ENCODE data around the gene AIMP1.

Gene AIMP1

DNA sequence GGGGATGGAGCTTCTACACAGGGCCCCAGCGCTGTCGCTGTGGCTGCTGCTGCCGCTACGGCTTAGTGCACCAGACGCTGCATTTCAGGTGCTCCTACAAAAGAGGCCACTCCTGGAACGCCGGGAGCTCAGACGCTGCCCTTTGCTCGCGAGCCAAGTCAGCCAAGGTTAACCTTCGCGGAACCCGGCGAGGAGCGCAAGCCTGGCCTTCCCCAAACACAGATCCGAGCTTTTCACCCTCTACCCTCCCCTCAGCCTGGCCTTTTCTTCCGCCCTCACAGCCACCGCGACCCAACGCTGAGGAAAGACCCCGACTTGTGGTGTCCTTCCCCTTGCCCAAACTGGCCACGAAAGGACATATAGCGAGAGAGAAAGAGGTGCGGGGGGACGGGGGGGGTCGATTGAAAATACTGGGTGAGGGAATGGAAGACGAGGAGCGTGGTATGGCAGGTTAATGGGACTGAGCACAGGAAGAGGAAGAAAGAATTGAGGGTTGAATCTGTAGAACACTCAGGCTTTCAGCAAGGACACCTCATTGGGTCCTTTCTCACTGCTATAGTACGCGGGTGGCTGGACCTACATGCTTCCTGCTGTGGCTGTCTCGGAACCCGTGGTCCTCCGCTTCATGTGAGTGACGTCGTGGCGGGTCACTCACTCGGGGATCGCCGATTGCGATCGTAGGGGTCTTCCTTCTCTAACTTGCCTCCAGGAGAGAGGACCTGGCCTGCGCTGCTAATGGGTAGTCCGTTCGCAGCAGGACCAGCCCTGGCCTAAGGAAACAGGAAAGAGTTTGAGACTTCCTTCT, at the start of gene AIMP1, which contains the start of gene TBCK:
Gene AIMP1, plus strand, starts transcription at position 583 of the 805 bp plus-strand sequence. CDS start 8,460 bp downstream, outside the sequence.
Gene TBCK, minus strand, starts transcription at position 242 of the 805 bp plus-strand sequence. CDS start 7,249 bp downstream, outside the sequence.
- DNase-seq = peak; percentile 91

DNA sequence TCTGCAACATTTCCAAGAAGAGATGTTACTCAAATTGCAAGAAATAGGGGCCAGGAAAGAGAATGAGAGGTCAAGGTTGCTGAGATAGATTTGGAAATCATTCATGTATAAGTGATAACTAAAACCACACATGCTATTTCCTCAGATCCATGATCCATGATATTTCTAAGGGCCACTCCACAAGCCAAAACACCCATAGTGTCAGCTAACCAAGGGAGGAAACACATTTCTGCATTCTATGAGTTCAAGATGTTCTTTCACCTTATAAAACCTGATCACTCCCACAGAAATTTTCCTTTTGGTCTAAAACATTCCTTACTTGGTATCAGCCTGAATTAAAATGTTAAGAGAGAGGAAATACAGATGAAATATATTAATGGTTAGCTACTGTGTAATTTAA, 47.6 kb upstream of the AIMP1 start:
- DNase-seq = no peak

DNA sequence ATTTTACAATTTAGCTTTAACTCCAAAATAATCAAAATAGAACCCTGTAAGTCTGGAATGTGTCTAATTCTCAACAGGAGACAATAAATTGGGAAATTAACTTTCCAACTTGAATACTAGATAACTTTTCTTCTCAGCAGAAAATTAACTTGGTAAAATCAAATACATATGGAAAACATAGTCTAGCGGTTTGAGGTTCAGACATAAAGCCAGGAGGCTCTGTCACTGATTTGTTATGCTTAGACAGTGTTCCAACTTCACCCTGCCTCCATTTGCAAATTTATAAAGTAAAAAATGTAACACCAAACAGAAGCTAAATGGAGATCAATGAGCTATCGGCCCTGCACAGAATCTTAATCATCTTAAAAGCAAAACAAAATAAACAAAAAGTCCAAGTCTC, 46.6 kb upstream of the AIMP1 start:
- DNase-seq = no peak

DNA sequence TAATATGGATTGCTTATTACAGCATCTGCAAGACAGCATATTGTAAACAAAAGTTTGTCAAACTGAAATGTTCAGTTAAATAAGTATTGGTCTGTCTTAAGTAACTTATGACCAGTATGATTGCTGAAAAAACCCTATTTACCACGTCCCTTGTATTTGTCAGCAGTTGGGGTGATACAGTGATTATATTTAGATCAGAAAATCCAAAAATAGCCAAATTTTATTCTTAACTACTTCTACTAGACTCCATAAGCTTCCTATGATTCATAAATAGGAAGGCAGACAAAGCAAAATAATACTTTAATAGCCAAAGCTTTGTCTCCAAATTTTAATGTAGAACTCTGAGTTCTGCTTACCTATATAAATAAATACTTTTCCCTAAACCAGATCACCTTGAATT, 45.6 kb upstream of the AIMP1 start:
- no peak for DNase-seq

DNA sequence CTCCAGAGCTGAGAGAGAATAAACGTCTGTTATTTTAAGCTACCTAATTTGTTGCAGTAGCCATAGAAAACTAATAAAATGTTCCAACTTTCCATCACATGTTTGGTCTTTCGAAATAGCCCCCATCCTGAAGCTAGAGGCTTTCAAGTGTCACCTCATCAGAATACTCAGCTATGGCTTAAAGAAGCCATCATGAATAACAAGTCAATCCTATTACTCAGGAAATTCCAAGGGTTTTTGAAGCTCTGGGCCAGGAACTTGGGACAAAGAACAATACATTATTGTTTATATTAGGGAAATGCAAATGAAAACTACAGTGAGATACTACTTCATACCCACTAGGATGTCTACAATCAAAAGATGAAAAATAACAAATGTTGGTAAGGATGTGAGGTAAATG, 42.5 kb upstream of the AIMP1 start:
- DNase-seq = no peak

DNA sequence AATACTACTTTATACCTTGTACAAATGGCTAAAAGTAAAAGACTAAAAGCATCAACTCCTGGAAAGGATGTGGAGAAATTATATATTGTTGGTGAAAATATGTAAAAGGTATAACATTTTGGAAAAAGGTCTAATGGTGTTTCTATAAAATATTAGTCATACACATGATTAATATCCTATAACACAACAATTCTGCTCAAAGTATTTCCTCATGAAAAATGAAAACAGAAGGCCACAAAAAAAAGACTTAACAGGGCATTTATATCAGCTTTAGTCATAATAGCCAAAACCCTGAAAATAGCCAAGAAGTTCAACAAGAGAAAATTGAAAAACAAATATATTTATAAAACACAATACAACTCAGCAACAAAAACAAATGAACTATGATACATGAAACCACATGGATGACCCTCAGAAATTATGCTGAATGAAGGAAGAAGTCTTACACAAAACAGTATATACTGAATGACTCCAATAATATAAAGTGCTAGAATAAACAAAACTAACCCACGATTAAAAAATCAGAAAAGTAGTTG, 39.1 kb upstream of the AIMP1 start:
- no peak for DNase-seq

DNA sequence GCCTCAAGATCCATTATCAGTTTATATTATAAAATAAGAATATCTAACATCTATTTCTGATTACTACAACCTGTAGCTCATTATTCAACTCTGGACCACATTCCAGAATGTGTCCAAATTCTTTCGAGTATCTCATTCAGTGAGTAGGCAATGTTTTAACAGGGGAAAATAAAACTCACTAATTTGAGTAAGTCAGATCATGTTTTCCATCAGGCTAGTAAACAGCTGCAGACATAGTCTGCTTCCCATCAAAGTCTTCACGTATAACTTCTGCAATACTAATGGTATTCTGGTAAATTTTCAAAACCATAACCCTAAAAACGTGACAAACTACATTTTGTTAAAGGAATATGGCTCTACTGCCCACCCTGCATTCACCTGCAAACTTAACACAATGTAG, 32.1 kb upstream of the AIMP1 start:
- no peak for DNase-seq

DNA sequence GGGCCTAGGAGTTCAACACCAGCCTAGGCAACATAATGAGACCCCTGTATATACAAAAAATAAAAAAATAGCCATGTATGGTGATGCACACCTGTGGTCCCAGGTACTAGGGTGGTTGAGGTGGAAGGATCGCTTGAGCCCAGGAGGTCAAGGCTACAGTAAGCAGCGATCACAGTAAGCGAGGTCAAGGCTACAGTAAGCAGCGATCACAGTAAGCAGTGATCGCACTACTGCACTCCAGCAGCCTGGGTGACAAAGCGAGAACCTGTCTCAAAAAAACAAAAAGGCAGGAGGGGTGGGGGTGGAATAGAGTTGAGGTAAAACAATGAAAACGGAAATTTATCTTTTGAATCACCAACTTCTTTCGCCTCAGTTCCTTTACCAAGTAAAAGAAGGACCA, 29.7 kb upstream of the AIMP1 start:
- DNase-seq = no peak

DNA sequence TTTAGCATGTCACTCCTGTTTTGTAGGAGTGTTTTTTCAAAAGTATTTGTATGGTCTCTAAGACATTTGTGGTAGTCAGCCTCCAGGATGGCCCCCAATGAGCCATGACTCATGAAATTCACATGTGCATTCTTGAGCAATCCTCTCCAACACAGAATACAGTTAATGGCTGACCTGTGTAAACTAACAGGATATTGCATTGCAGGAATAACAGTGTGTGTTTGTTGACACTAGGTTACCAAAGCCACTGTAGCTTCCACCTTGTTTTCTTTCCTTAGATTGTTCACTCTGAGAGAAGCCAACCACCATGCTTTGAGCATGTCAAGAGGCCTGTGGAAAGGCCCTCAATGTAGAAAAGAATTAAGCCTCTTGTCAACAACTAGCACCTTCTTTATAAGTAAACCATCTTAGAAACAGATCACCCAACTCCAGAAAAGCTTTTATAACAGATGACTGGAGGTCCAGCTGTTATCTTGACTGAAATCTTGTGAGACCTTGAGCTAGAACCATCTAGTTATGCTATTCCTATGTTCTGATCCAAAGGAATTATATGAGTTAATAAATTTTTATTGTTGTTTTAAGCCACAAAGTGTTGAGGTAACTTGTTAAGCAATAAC, 28.9 kb upstream of the AIMP1 start:
- no peak for DNase-seq

DNA sequence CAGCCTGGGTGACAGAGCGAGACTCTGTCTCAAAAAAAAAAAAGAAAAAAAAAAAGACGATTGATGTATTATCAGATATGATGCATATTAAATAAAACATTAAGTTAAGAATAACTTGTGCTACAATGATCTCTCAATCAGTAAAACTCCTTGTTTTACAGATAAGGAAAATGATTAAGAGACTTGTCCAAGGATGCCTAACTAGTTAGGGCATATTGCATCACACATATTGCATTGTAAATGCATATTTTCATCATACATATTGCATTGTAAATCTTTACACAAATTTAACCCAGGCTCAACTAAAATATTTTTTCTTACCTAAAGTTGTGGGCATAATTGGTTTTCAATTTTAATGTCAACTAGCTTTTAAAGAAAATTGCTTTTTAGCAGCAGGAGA, 26.6 kb upstream of the AIMP1 start:
- DNase-seq = no peak

DNA sequence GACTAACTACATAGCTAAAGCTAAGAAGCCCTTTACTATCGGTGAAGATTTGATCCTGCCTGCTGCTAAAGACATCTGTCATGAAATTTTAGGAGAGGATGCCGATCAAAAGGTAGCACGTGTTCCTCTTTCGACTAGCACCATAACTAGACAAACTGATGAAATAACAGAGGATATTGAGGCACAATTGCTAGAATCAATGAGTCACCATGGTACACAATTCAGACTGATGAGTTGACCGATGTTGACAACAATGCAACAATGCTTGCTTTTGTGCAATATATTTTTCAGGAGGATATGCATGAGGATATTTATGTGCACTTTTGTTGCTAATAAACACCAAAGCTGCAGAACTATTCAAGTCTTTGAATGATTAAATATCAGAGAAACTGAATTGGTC, 24.7 kb upstream of the AIMP1 start:
- no peak for DNase-seq

DNA sequence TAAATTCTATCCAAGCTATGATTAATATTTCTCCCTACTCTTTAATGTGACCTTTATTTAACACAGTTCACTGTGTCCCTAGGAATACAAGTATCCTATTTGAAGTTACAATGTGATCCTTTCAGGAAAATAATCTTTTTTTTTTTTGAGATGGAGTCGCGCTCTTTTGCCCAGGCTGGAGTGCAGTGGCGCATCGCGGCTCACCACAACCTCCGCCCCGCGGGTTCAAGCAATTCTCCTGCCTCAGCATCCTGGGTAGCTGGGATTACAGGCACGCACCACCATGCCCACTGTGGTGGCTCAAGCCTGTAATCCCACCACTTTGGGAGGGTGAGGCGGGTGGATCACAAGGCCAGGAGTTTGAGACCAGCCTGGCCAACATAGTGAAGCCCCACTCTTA, 22.3 kb upstream of the AIMP1 start:
- no peak for DNase-seq

DNA sequence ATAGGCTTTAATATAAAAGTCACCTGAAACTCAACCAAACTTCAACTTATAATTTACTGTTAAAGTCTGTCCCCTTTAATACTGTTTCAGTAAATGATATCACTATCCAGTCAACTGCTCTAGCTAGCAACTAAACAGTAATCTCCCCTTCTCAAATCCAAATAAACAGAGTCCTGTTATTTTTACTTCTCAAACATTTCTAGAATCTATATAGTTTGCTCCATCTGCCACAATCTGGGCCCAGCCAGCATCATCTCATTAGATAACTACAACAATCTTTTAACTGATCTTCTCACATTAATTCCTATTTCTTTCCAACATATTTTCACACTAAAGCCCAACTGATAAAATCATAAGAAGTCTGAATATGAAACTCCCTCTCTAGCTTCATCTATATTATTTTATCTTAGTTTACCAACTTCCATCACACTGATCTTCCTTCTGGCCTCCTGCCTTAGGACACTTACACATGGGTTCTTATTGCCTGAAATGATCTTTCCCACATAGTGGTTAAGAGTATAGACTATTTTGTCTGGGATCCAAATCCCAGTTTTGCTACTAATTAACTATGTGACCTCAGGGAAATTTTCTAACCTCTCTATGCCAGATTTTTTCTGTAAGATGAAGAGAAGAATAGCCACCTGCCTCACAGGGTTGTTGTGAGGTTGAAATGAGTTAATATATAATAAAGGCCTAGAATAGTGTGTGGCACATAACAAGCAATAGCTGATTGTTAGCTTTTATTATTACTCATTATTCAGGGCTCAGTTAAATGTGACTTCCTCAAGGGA, 18.9 kb upstream of the AIMP1 start:
- no peak for DNase-seq

DNA sequence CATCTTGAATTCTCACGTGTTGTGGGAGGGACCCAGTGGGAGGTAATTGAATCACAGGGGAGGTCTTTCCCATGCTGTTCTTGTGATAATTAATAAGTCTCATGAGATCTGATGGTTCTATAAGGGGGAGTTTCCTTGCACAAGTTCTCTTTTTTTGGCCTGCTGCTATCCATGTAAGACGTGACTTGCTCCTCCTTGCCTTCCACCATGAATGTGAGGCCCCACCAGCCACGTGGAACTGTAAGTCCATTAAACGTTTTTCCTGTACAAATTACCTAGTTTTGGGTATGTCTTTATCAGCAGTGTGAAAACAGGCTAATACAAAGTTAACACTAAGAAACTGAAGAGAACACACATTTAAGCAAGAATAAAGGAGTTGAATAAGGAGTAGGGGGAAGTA, 16.4 kb upstream of the AIMP1 start:
- DNase-seq = no peak

DNA sequence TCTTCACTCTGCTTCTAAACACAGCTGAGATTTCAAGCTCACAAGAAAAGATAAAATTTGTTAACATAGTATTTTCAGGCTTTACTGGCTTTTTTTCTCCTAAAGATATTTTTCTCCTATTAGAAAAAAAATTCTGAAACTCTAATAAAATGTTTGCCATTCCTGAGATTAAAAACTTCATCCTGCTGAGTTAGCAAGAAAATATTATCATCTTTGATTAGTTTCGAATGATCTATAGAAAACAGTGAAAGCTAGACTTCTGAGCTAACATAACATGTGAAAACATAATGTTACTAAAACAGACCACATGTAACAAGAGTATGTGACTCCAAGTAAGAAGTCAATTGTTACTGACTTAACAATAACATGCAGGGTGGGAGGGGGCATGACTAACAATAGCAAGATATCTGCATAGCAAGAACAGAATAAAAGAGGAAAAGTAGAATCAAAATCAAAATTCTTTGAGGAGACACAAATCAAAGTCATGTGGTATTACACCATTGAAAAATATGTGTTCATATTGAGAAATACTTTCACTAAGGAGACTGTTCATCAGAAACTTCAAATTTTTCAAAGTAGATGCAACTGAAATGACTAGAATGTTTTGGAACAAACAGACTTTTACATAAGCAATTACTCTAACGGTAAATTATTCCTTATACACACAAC, 14.8 kb upstream of the AIMP1 start:
- DNase-seq = no peak

DNA sequence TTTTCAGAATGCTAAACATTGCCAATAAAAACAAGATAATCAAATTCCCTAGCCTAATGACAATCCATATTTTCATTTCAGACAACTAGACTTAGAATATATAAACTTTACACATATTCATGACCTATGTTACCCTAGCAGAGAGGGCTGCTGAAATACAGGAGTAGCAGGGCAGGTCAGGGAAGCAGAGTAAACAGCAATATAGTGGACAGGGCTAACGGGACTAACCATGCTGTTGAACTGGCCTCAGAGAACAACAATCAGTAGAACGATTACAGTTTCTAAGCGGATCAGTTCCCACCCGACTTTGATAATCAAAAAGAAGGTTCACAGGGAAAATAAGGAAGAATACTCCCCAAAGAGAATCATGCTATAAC, 14.3 kb upstream of the AIMP1 start:
- no peak for DNase-seq

DNA sequence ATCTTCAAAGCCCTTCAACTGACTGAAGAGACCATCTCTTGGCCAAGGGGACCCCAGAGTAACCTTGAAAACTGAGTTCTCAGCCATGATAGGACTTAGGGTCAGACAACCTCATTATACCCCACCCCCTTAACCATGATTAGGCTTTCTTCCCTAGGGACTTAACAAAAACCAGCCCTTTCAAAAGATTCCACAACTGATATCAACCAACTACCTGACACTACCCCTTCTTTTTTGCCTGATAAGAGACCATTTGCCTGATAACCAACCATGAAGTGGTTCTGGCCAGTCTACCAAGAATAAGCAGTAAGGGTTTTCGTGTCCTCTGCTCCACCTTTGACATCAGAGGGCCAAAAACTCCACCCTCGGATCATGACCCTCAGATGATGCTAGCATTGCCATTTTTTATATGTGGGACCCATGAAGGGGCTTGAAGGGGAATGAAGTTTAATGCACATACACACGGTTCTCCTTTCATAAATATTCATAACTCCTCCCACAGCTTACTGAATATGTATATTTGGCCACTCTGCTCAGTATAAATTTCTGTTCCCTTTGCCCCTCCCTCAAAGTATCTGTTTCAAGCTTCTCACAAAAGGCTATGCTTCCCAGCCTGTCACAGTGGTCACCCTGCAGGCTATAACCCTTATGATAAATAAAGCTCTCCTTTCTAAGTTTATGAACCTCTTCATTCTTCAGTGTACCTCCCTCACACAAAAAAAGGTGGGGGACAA, 12.6 kb upstream of the AIMP1 start:
- no peak for DNase-seq

DNA sequence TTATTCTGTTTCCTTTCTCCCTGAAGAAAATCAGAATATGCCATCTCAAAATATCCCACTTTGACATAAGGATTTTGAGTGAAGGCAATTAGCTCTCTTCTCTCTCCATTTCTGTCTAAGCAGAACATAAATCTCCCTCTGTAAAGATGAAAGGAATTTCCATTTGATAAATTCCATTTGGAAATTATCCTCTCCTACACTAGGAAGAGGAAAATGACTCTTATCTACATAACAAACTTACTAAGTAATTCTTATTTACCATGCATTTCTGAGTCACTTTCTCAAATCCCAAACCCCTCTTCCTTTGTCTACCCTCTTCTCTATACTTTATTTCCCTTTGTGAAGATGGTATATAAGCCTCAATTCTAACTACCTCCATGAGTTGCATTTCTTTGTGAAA, 11.7 kb upstream of the AIMP1 start:
- DNase-seq = no peak

DNA sequence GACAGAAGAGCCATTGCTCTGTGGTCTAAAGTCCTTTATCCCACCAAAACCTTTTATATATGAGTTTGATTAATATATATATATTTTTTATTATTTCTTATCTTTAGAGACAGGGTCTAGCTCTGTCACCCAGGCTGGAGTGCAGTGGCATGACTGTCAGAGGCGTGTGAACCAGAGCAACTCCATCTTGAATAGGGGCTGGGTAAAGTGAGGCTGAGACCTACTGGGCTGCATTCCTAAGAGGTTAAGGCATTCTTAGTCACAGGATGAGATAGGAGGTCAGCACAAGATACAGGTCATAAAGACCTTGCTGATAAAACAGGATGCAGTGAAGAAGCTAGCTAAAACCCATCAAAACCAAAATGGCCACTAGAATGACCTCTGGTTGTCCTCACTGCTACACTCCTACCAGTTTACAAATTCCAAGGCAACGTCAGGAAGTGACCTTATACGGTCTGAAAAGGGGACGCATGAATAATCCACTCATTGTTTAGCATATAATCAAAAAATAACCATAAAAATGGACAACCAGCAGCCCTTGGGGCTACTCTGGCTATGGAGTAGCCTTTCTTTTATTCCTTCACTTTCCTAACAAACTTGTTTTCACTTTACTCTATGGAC, 10.8 kb upstream of the AIMP1 start:
- DNase-seq = no peak

DNA sequence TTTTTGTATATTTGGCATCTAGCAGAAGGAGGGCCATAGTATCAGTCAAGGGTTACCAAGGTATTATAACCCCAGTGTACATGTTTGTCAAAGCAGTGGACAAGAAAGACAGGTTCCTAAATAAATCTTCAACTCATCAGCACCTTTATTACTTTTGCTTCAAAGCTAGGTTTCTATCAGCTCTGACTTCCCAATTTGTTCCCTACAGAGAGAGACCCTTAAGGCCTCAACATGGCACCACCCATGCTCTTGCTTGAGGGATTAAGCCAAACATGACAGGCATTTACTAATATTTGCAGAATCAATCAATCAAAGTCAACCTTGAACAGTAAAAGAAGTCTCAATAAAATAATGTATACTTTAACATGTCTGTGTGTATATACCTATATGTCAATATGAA, 9.8 kb upstream of the AIMP1 start:
- no peak for DNase-seq

DNA sequence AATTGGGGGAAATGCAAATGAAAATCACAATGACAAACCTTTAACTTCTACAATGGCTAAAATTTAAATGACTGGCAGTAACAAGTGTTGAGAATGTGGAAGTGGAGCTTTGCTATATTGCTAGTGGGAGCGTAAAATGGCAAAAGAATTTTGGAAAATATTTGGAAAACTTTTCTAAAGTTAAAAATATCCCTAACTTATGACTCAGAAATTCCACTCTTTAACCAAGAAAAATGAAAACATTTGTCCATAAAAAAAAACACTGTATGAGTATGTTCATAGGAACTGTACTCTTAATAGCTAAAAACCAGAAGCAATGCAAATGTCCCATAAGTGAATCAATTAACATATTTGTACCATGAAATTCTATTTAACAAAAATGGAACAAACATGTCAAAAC, 4.0 kb upstream of the AIMP1 start:
- DNase-seq = no peak

DNA sequence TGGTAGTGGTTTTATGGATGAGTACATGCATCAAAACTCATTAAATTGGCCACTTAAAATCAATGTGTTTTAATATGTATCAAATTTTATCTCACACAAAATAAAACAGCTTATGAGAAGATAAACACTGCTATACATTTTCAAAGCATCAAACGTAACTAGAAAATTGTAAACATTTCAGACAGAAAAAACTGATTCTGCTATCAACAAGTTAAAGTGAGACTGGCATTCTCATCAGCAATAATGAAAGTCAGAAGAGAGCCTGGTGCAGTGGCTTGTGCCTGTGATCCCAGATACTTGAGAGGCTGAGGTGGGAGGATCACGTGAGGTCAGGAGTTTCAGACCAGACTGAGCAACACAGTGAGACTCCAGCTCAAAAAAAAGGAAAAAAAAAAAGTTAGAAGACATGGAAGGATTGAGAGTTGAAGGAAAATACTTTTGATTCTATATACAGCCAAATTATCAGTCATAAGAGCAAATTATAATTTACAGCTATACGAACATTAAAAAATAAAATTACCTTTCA, 3.3 kb upstream of the AIMP1 start:
- peak; percentile 12 for DNase-seq
